Keratinocyte (primary cell): ENCODE measurements around the gene YAP1. TPM values are rescaled to one million over a fixed set of nuclear protein-coding genes. Genes with fewer than 3 reads are reported as not detected.
"Not testable (repeated sequence)": the region's sequence is repeated elsewhere in the genome, so short reads cannot be mapped to it uniquely, and the experiment has no call there.

Experiments used
- DNase-seq: peaks from one replicate; pipeline ENCODE4 v3.0.0-alpha.2; 2011; ENCODE audit warnings: low read depth, missing footprints, low spot score
- FAIRE-seq: peaks from 2 replicates; lab custom pipeline; 2011; peaks lifted over from hg19 to GRCh38; lab: Jason Lieb, UNC
- H2AFZ ChIP-seq: 2 replicates; pipeline ENCODE4 v1.6.0; 2012; ENCODE audit warnings: low read length, control low read depth, inconsistent platforms; ENCODE audit not compliant: control insufficient read depth
- H3K27ac ChIP-seq: 2 replicates; pipeline ENCODE4 v1.5.1; 2011; ENCODE audit warnings: low read length; ENCODE audit not compliant: control insufficient read depth, insufficient read depth
- H3K27me3 ChIP-seq: 3 replicates; pipeline ENCODE4 v1.6.0; 2011; ENCODE audit warnings: low read length; ENCODE audit not compliant: control insufficient read depth, insufficient read depth; ENCODE audit errors: extremely low read depth
- H3K36me3 ChIP-seq, 2 experiments: 2 replicates in 1 of 2; 3 replicates in 1 of 2; pipeline ENCODE4 v1.5.1; 2011; ENCODE audit warnings: low read length in 2 of 2, mild to moderate bottlenecking in 1 of 2; ENCODE audit not compliant: control insufficient read depth in 2 of 2, insufficient read depth in 2 of 2; ENCODE audit errors: extremely low read depth in 1 of 2
- H3K4me1 ChIP-seq: 3 replicates; pipeline ENCODE4 v1.5.1; 2011; ENCODE audit warnings: low read length; ENCODE audit not compliant: control insufficient read depth, insufficient read depth; ENCODE audit errors: extremely low read depth
- H3K4me2 ChIP-seq: 3 replicates; pipeline ENCODE4 v1.6.0; 2011; ENCODE audit warnings: low read depth, low read length; ENCODE audit not compliant: control insufficient read depth, insufficient read depth; ENCODE audit errors: extremely low read depth
- H3K4me3 ChIP-seq, 3 experiments: fragments of 200-600 bp in 1 of 3; sonication (generic) in 1 of 3; 2 replicates in 2 of 3; 3 replicates in 1 of 3; pipeline ENCODE4 v1.5.1; 2011 to 2016; ENCODE audit warnings: low read length in 3 of 3, mild to moderate bottlenecking in 3 of 3, control low read depth in 2 of 3, inconsistent platforms in 1 of 3, low read depth in 1 of 3, mixed read lengths in 1 of 3, mixed run types in 1 of 3, moderate library complexity in 1 of 3; ENCODE audit not compliant: control insufficient read depth in 2 of 3, insufficient read depth in 2 of 3; ENCODE audit errors: extremely low read depth in 1 of 3
- H3K79me2 ChIP-seq: 2 replicates; pipeline ENCODE4 v1.6.0; 2012; ENCODE audit warnings: low read length; ENCODE audit not compliant: control insufficient read depth, insufficient read depth
- H3K9ac ChIP-seq: 3 replicates; pipeline ENCODE4 v1.6.0; 2011; ENCODE audit warnings: low read length; ENCODE audit not compliant: control insufficient read depth, insufficient read depth; ENCODE audit errors: extremely low read depth
- H3K9me1 ChIP-seq: 3 replicates; pipeline ENCODE4 v1.6.0; 2011; ENCODE audit warnings: low read length; ENCODE audit not compliant: control insufficient read depth, insufficient read depth; ENCODE audit errors: extremely low read depth
- H3K9me3 ChIP-seq: 2 replicates; pipeline ENCODE4 v1.5.1; 2012; ENCODE audit warnings: low read depth, low read length; ENCODE audit not compliant: control insufficient read depth
- H4K20me1 ChIP-seq: 3 replicates; pipeline ENCODE4 v1.6.0; 2011; ENCODE audit warnings: low read length; ENCODE audit not compliant: control insufficient read depth, insufficient read depth; ENCODE audit errors: extremely low read depth
- EZH2 ChIP-seq: IDR thresholded peaks from one replicate; pipeline ENCODE4 v1.6.1; 2012; ENCODE audit warnings: inconsistent platforms, mild to moderate bottlenecking, low read length, moderate library complexity
- dilution Hi-C: fragments of 300-500 bp; cut with MboI; formaldehyde crosslinking; loops from one replicate; pipeline ENCODE4 v1.7.0; 2020; ENCODE audit warnings: low sequenced_read_pairs; ENCODE audit not compliant: extremely low pct_ligation_motif_present
- polyA plus RNA-seq, 5 experiments: library from polyadenylated mRNA; depleted of rRNA in 3 of 5; stranded (reverse) in 3 of 5; stranded (forward) in 1 of 5; unstranded in 1 of 5; fragments of >200 nt; gene quantifications; 1 replicate in 1 of 5; 2 replicates in 3 of 5; 3 replicates in 1 of 5; pipeline versions ENCODE4 v1.2.1 to v1.2.3, GENCODE V29; 2011 to 2012; ENCODE audit warnings: missing spikeins in 2 of 5, low read depth in 1 of 5, low replicate concordance in 1 of 5
- TF ChIP-seq, protein P1 (sequence below), 3 experiments: IDR thresholded peaks in 1 of 3; conservative IDR thresholded peaks in 1 of 3; optimal IDR thresholded peaks in 1 of 3; 2 replicates in 2 of 3; 3 replicates in 1 of 3; pipeline versions ENCODE3 to v1.5.1; 2011; ENCODE audit warnings: low read length in 3 of 3, mild to moderate bottlenecking in 3 of 3, moderate library complexity in 2 of 3, control low read depth in 1 of 3, inconsistent platforms in 1 of 3; ENCODE audit not compliant: insufficient read depth in 2 of 3; ENCODE audit errors: extremely low read depth in 1 of 3

Gene YAP1
- polyA plus RNA-seq, 1 donor (not counting 4 experiments of a cell fraction or from before 2014, with no cell fraction given) = 105 TPM

DNA sequence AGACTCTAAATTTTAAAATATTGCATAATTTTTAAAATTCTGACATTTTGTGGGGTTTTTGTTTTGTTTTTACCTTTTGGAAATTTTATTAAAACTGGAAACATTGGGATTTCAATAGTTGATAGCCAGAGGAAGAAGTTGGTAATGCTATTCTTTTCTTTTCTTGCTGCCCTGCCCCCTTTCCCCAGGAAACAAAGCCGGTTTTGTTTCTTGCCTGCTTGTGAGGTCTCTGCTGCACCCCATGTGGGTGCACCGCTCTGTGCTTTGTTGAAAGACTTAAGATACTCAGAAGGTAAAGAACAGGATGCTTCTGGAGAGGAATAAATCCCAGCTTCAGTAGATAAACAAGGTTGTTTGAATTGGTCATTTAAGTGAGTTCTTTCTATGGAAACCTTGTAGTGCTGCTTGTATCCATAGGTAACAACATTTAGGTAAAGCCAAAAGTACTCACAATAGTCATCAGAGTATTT lies 87.5 kb downstream of the YAP1 start:
- Histone ChIP-seq H3K9me3 (no peaks in the 10 kb centered on the region), H3K27me3 (no peaks in the 10 kb centered on the region), H3K4me1 (peaks cover 7% of the 10 kb centered on the region), H3K4me3 (no peak overlapping the region), H3K36me3 (peaks cover 4 to 5% of the 10 kb centered on the region in 2 experiments), H3K27ac (no peak overlapping the region), H3K9me1 (no peaks in the 10 kb centered on the region), H3K79me2 (peaks cover 47% of the 10 kb centered on the region), H2AFZ (no peak overlapping the region), H4K20me1 (no peaks in the 10 kb centered on the region), H3K4me2 (no peak overlapping the region), H3K9ac (no peak overlapping the region)
- TF ChIP-seq EZH2 = no peak
- TF ChIP-seq, protein P1, sequence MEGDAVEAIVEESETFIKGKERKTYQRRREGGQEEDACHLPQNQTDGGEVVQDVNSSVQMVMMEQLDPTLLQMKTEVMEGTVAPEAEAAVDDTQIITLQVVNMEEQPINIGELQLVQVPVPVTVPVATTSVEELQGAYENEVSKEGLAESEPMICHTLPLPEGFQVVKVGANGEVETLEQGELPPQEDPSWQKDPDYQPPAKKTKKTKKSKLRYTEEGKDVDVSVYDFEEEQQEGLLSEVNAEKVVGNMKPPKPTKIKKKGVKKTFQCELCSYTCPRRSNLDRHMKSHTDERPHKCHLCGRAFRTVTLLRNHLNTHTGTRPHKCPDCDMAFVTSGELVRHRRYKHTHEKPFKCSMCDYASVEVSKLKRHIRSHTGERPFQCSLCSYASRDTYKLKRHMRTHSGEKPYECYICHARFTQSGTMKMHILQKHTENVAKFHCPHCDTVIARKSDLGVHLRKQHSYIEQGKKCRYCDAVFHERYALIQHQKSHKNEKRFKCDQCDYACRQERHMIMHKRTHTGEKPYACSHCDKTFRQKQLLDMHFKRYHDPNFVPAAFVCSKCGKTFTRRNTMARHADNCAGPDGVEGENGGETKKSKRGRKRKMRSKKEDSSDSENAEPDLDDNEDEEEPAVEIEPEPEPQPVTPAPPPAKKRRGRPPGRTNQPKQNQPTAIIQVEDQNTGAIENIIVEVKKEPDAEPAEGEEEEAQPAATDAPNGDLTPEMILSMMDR (optimal IDR thresholded peaks at IDR 0.05 in 1 of 3, IDR thresholded peaks at IDR 0.05 in 1 of 3, conservative IDR thresholded peaks at IDR 0.05 in 1 of 3; ENCODE audit: extremely low read depth in 1 of 3, insufficient read depth in 2 of 3, low read length in 3 of 3) = no peak
- FAIRE-seq = peak; percentile 44
- dilution Hi-C loops = no loop called here
- no peak for DNase-seq

DNA sequence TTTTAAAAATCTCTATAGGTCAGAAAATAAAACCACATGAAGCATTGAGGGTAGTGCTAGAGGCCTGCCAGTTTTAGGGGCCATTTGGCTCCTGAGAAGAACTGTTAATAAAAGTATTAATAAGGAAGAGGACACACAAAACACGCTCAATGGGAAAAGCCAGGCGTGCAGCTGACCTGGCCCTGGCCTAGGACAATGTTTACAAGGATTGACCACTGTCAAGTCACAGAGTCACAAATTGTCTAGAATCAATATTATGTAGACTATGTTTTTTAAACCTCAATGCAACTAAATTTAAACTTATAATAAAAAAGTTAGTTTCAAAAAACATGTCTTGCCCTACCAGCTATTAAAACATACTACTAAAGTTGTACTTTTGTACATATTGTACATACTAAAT lies 89.4 kb downstream of the YAP1 start:
- no peaks in the 10 kb centered on the region for H3K9me1 ChIP-seq
- no peaks in the 10 kb centered on the region for H4K20me1 ChIP-seq
- no peak for TF ChIP-seq EZH2
- dilution Hi-C loops = no loop called here
- H3K4me3 ChIP-seq = no peak overlapping the region
- H3K4me1 ChIP-seq = peaks cover 14% of the 10 kb centered on the region
- H3K27me3 ChIP-seq = no peaks in the 10 kb centered on the region
- no peaks in the 10 kb centered on the region for H3K9me3 ChIP-seq
- H3K27ac ChIP-seq = no peak overlapping the region
- no peak overlapping the region for H3K4me2 ChIP-seq
- no peak for FAIRE-seq
- no peak overlapping the region for H2AFZ ChIP-seq
- peaks cover under 1 to 7% of the 10 kb centered on the region in 2 experiments for H3K36me3 ChIP-seq
- peaks cover 47% of the 10 kb centered on the region for H3K79me2 ChIP-seq
- H3K9ac ChIP-seq = no peak overlapping the region
- DNase-seq = no peak

DNA sequence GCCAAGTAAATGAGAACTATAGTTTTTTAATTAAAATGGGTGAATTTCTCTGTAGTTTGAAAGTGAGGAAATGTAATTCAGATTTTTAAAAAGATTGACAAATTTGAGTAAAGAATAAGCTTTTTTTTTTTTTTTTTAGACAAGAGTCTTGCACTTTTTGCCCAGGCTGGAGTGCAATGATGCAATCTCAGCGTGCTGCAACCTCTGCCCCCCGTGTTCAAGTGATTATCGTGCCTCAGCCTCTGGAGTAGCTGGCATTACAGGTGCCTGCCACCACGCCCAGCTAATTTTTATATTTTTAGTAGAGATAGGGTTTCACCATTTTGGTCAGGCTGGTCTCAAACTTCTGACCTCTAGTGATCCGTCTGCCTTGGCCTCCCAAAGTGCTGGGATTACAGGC lies 90.1 kb downstream of the YAP1 start:
- H3K27ac ChIP-seq, H3K9me3 ChIP-seq, dilution Hi-C loops, H3K9ac ChIP-seq, H3K4me3 ChIP-seq, H3K4me2 ChIP-seq, H3K9me1 ChIP-seq, H2AFZ ChIP-seq, H4K20me1 ChIP-seq, FAIRE-seq, H3K36me3 ChIP-seq, DNase-seq, H3K27me3 ChIP-seq: not testable (repeated sequence)
- peaks cover 41% of the 10 kb centered on the region for H3K79me2 ChIP-seq
- peaks cover 14% of the 10 kb centered on the region for H3K4me1 ChIP-seq
